Smooth muscle cell (in vitro differentiated cells): ENCODE measurements around the gene COL15A1. TPM values are rescaled to one million over a fixed set of nuclear protein-coding genes. Genes with fewer than 3 reads are reported as not detected.

ENCODE experiments used
- DNase-seq: peaks from one replicate; lab custom pipeline; 2025; ENCODE audit not compliant: unreplicated experiment; lab: John Stamatoyannopoulos, UW
- H2AFZ ChIP-seq: fragments of 200-600 bp; sonication (generic); 2 replicates; pipeline ENCODE4 v1.6.0; 2016; ENCODE audit warnings: antibody characterized with exemption, low read depth, mild to moderate bottlenecking
- H3F3A ChIP-seq: fragments of 200-600 bp; sonication (generic); 2 replicates; pipeline ENCODE4 v1.6.0; 2017; ENCODE audit warnings: antibody characterized with exemption, low read depth
- H3K27ac ChIP-seq: fragments of 200-600 bp; sonication (generic); 2 replicates; pipeline ENCODE4 v1.5.1; 2016; ENCODE audit warnings: low read depth, mild to moderate bottlenecking
- H3K27me3 ChIP-seq: fragments of 200-600 bp; sonication (generic); 2 replicates; pipeline ENCODE4 v1.6.1; 2016; ENCODE audit warnings: low read depth, mild to moderate bottlenecking
- H3K36me3 ChIP-seq: fragments of 200-600 bp; sonication (generic); 2 replicates; pipeline ENCODE4 v1.5.1; 2016; ENCODE audit warnings: low read depth
- H3K4me1 ChIP-seq: fragments of 200-600 bp; sonication (generic); 2 replicates; pipeline ENCODE4 v1.5.1; 2016; ENCODE audit warnings: low read depth
- H3K4me2 ChIP-seq: fragments of 200-600 bp; sonication (generic); 2 replicates; pipeline ENCODE4 v1.6.0; 2016; ENCODE audit warnings: mild to moderate bottlenecking
- H3K4me3 ChIP-seq: fragments of 200-600 bp; sonication (generic); 2 replicates; pipeline ENCODE4 v1.5.1; 2016; ENCODE audit warnings: mild to moderate bottlenecking
- H3K79me2 ChIP-seq: fragments of 200-600 bp; sonication (generic); 2 replicates; pipeline ENCODE4 v1.6.0; 2016; ENCODE audit warnings: low read depth, mild to moderate bottlenecking
- H3K9ac ChIP-seq: fragments of 200-600 bp; sonication (generic); 2 replicates; pipeline ENCODE4 v1.6.0; 2016; ENCODE audit warnings: low read depth
- H3K9me3 ChIP-seq: fragments of 200-600 bp; sonication (generic); replicated peaks from 2 replicates; pipeline ENCODE4 v1.5.1; 2016; ENCODE audit warnings: low read depth
- H4K20me1 ChIP-seq: fragments of 200-600 bp; sonication (generic); 2 replicates; pipeline ENCODE4 v1.6.0; 2016; ENCODE audit warnings: low read depth
- CTCF ChIP-seq: fragments of 200-600 bp; sonication (generic); IDR thresholded peaks from 2 replicates; pipeline ENCODE4 v1.5.1; 2017; ENCODE audit warnings: borderline replicate concordance, mild to moderate bottlenecking, antibody characterized with exemption; ENCODE audit not compliant: insufficient read depth, poor library complexity, severe bottlenecking
- WGBS: methylation state at CpG from one replicate; pipeline ENCODE4 v1.1.7; 2016; ENCODE audit warnings: low lambda C conversion rate; 5-methylcytosine and 5-hydroxymethylcytosine counted together
- polyA plus RNA-seq: library from polyadenylated mRNA; unstranded; fragments of >200 nt; fragmentation: Nextera tagmentation; extraction: Ambion mirVana; gene quantifications from 2 replicates; pipeline ENCODE4 v1.2.1, GENCODE V29; 2016
- total RNA-seq: library from RNA; depleted of rRNA; stranded (reverse); fragments of >200 nt; gene quantifications from 2 replicates; pipeline ENCODE4 v1.2.3, GENCODE V29; 2014

COL15A1 gene
- total and polyA plus RNA-seq, 2 experiments from 2014 or later = 222 to 293 TPM

DNA sequence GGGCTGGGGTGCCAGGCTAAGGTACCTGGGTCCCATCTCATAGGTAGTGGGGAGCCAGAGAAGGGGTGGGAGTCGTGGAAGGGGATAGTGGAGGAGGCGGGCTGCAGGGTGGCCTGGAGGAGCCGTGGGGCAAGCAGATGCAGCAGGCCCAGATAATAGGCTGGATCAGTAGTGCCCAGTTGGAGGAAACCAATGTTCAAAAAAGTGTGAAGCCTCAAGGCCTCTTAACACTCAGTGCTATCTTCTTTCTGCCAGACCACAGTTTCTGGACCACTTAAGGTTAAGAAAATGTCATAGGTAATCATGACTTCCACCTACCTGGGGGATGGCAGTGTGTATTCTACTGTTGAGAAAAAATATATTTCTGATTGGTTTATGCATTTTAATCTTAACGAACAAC, 97.9 kb downstream of the COL15A1 start:
- no peak for TF ChIP-seq CTCF
- Histone ChIP-seq H3F3A (peaks cover 19% of the 10 kb centered on the region), H3K9me3 (no peaks in the 10 kb centered on the region), H3K27ac (peak overlapping the region; percentile 99), H3K9ac (no peak overlapping the region), H4K20me1 (no peaks in the 10 kb centered on the region), H3K79me2 (no peaks in the 10 kb centered on the region), H3K4me3 (no peak overlapping the region), H3K27me3 (no peaks in the 10 kb centered on the region), H3K4me1 (peaks cover 32% of the 10 kb centered on the region), H3K4me2 (peak overlapping the region; percentile 48), H3K36me3 (peaks cover 7% of the 10 kb centered on the region), H2AFZ (no peak overlapping the region)
- WGBS = 46% methylated on average over 4 of the region's 4 CpGs
- no peak for DNase-seq

DNA sequence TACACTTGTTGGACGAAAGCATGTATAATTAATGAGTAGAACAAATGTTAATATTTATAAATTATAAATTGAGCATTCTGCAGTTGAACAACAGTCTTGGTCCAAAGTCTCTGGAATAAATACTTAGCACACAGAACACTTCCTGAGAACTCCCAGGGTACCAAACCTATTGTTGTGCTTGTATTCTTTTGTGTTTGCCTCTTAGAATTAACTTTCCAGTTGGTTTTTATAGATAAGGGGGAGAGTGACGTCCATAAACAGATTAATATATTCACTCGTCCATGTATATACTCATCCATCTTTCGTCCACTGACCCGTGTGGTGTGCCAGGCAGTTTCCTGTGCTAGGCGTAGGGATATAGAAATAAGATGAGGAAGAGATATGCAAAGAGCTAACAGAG, 98.9 kb downstream of the COL15A1 start:
- TF ChIP-seq CTCF = no peak
- Histone ChIP-seq H3K27ac (no peak overlapping the region), H3K79me2 (no peaks in the 10 kb centered on the region), H3K4me2 (no peak overlapping the region), H3K4me3 (no peak overlapping the region), H4K20me1 (no peaks in the 10 kb centered on the region), H3K9ac (no peak overlapping the region), H3K36me3 (peaks cover 7% of the 10 kb centered on the region), H3F3A (peaks cover 19% of the 10 kb centered on the region), H3K9me3 (no peaks in the 10 kb centered on the region), H2AFZ (no peak overlapping the region), H3K4me1 (peaks cover 32% of the 10 kb centered on the region), H3K27me3 (no peaks in the 10 kb centered on the region)
- no peak for DNase-seq
- WGBS = 83% methylated on average over 6 of the region's 6 CpGs

- TF ChIP-seq CTCF = no peak
- H3K9ac ChIP-seq = no peak overlapping the region
Measured at GRCh38 chr9:99044827-99045226, 101.1 kb downstream of the COL15A1 start.

DNA sequence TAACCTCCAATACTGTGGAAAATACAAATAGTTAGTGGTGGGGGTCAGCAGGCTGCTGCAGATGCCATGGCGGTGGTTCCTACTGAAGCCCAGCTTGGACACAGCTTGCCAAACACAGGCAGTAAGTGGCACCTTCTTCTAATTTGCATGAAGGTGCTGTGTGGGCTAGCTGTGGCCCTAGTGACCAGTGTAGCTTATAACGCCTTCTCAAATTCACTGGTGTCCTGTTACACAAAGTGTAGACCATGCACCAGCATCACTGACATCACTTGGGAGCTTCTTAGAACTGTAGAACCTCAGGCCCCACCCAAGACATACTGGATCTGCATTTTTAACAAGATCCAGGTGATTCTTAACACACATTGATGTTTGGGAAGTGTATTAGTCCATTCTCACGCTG, 102.4 kb downstream of the COL15A1 start:
- no peaks in the 10 kb centered on the region for H3K9me3 ChIP-seq
- peaks cover under 1% of the 10 kb centered on the region for H3K4me1 ChIP-seq
- H3K9ac ChIP-seq = no peak overlapping the region
- H3K36me3 ChIP-seq = peaks cover 7% of the 10 kb centered on the region
- 96% methylated on average over 3 of the region's 3 CpGs for WGBS
- no peak overlapping the region for H3K4me2 ChIP-seq
- no peaks in the 10 kb centered on the region for H3K27me3 ChIP-seq
- no peaks in the 10 kb centered on the region for H3K79me2 ChIP-seq
- no peak for TF ChIP-seq CTCF
- DNase-seq = no peak
- H3K4me3 ChIP-seq = no peak overlapping the region
- no peaks in the 10 kb centered on the region for H4K20me1 ChIP-seq
- H2AFZ ChIP-seq = no peak overlapping the region
- no peak overlapping the region for H3K27ac ChIP-seq
- peaks cover 20% of the 10 kb centered on the region for H3F3A ChIP-seq

More at GRCh38 chr9:99044827-99045226, 101.1 kb downstream of the COL15A1 start:
- peaks cover 12% of the 10 kb centered on the region for H3K4me1 ChIP-seq
- no peaks in the 10 kb centered on the region for H3K79me2 ChIP-seq
- DNase-seq = no peak
- peaks cover 21% of the 10 kb centered on the region for H3F3A ChIP-seq
- H3K36me3 ChIP-seq = peaks cover 7% of the 10 kb centered on the region
- H3K4me2 ChIP-seq = no peak overlapping the region
- no peaks in the 10 kb centered on the region for H4K20me1 ChIP-seq
- no peak overlapping the region for H3K4me3 ChIP-seq
- no peaks in the 10 kb centered on the region for H3K27me3 ChIP-seq
- H3K27ac ChIP-seq = no peak overlapping the region
- H3K9me3 ChIP-seq = no peaks in the 10 kb centered on the region
- no peak overlapping the region for H2AFZ ChIP-seq
- WGBS = 92% methylated on average over 4 of the region's 4 CpGs
